ENCODE measurements around the gene OLA1.

Gene OLA1

DNA sequence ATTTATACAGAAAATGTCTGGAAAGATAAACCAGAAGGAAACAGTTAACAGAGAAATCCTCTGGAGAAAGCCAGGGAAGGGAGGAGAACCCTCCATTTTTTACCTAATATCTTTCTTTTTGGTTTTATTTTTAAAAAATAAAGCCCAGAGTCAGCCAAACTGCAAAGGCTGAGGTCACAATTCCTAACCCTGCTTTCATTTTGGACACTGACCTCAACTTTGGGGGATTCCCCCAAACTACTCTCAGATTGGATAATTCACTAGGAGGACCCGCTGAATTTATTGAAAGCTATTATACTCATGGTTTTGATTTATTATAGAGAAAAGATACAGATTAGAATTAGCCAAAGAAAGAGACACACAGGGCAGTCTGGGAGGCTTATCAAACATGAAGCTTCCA, 189.9 kb downstream of the OLA1 start:
- DNase-seq, result no peak

DNA sequence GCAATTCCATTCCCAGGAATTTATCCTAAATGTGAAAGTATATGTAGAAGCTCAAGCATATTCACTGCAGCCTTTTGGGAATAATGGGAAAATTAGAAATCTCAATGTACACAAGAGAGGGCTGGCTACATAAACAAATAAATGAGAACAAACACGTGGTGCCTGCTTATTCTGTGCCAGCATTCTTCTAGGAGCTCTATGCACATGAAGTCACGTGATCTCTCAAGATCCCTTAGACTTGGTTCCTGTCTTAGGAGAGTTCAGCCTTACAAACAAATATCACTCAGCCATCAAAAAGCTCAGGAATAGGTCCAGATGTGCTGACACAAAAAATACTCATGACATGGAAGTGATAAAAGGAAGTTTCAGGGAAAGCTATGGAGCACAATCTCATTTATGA, 190.3 kb downstream of the OLA1 start:
- DNase-seq, result no peak

DNA sequence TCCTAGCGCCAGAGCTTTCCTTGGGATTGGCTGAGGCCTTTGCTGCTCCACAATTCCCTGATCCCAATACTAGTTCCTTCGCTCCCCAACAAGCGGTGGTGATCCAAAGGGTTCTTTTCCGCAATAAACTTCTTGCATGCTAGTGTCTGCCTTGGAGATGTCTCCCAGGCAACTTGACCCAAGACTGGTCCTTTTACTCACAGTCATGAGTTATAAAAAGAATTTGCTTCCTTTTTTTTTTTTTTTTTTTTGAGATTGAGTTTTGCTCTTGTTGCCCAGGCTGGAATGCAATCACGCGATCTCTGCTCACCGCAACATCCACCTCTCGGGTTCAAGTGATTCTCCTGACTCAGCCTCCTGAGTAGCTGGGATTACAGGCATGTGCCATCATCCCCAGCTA, 193.4 kb downstream of the OLA1 start:
- DNase-seq, result no peak

- DNase-seq, result no peak
Measured at GRCh38 chr2:174053355-174054151, 194.8 kb downstream of the OLA1 start.

- no peak for DNase-seq
Measured at GRCh38 chr2:174052584-174052976, 195.8 kb downstream of the OLA1 start.

- no peak for DNase-seq
Measured at GRCh38 chr2:174051741-174052583, 196.4 kb downstream of the OLA1 start.

- no peak for DNase-seq
Measured at GRCh38 chr2:174051068-174051467, 197.3 kb downstream of the OLA1 start.

- DNase-seq, result no peak
Measured at GRCh38 chr2:174049895-174050294, 198.4 kb downstream of the OLA1 start.

DNA sequence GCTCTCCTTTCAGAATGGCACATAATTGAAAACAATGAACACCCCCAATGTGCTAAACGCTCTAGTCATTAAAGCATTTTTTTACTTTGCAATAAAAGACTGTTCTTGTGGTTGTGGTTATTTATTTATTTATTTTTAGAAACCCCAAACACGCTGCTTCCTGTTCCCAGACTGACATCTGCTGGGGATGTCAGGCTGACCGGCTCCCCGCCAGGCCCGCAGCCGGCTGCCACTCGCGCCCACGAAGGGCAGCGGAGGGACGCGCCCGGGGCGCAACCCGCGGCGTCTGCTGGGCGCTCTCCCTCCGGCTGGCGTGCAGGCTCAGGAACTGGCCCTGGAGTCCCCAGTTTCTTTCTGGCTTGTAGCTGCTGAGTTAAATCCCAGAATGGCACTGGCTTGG, 200.1 kb downstream of the OLA1 start:
- no peak for DNase-seq

GRCh38 chr2:174047746-174048145, 200.6 kb downstream of the OLA1 start:
- DNase-seq, result no peak

GRCh38 chr2:174046172-174046571, 202.2 kb downstream of the OLA1 start:
- DNase-seq, result no peak

DNA sequence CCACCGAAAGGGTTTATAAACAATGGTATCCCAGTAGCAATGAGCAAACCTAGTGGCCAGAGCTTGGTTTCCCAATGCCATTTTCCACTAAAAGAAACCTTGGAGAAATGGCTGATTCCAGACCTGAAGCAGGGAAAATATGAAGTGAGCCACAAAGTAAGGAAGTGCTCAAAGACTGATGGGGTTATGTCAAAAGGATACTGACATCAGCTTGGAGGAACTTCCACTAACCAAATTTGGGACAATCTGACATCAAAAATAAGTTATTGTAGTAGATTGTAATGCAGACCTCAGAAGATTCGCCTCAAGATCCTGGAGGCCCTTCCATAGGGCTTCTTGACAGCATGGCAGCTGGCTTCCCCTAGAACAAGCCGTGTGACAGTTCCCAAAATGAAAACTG, 203.8 kb downstream of the OLA1 start:
- DNase-seq, result no peak

DNA sequence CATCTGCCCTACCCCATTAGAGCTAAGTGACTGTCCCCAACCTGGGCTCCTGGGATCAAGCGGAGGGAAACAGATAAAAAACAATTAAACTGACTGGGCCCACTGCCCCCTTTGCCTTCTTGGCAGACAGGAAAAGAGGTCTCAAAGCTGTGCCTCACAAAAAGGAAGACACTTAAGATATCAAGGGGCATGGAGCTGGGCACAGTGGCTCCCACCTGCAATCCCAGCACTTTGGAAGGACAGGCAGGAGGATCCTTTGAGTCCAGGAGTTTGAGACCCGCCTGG, 208.0 kb downstream of the OLA1 start:
- no peak for DNase-seq

GRCh38 chr2:174039551-174040416, 208.5 kb downstream of the OLA1 start:
- peak; percentile 83 for DNase-seq

- no peak for DNase-seq
Measured at GRCh38 chr2:174038462-174038861, 209.9 kb downstream of the OLA1 start.

DNA sequence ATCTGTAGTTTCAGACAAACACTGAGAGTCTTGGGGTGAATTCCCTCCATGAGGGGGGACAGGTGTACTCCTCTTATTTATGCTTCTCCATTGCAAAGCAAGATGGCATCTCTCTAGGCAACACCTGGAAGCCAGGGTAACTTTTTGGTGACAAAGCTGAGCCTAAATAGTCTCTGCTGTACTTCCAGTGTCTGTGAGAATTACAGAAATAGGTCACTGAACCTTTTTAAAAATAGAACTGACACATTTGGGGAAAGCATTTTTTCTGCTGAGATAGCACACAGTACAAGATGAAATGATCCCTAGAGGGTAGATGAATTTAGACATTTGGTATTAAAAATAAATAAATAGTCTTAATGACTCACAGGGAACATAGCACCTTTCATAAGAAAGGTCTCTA, 211.5 kb downstream of the OLA1 start:
- DNase-seq, result no peak

- DNase-seq, result no peak
Measured at GRCh38 chr2:174035981-174036742, 212.2 kb downstream of the OLA1 start.

GRCh38 chr2:174035117-174035635, 213.2 kb downstream of the OLA1 start:
- no peak for DNase-seq

DNA sequence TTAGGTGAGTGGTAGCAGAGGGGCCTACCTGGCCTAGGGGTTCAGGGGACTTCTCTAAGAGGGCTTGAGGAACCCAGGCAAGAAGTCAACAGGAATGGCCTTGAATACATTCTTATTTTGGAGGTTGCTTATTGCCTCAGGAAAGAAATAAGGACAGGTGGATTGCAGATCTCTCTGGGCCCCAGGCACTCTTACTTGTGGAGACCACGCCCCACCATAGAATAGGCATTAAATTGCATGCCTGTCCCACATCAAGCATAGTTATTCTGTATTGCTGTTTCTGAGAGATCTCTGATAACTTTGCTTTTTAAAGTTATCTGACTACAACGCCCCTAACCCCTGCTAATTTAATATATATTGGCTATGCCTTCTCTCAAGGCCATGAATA, 215.2 kb downstream of the OLA1 start:
- DNase-seq, result no peak

DNA sequence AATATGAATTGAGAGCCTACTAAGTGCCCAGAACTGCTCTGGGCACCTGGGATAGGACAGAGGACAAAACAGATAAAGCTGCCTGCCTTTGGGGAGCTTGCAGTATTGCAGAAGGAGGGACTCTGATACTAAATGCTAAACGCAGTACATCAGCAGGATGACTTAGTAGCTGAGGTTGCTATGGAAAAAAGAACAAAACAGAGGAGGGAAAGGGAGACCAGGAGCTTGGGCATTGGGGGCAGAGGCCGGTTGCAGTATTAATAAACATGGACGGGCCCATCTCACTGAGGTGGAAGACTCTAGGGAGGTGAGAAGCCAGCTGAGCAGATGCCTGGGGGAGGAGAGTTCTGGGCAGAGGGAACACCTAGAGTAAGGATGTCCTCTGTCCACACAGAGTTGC, 217.1 kb downstream of the OLA1 start:
- DNase-seq, result no peak

DNA sequence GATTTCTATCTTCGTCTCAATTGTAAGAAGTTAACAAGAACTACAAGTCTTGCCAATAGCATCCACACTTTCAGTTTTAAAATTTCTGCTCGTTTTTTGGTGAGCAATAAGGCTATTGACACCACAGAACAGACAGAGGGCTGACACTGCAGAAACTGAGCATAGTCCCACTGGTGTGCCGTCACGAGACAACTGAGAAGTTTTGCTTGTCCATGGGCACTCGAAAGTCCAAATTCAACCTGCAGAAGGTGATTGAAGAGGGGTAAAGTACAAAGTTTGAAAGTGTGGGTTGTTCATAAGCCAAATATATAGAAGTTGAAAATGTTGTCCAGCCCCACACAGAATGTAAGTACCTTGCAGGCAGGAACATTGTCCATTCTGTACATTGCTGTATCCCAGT, 219.4 kb downstream of the OLA1 start:
- DNase-seq, result no peak

- DNase-seq, result no peak
Measured at GRCh38 chr2:174027956-174028355, 220.4 kb downstream of the OLA1 start.

Measured in activated CD8-positive, alpha-beta memory T cell treated with anti-CD3 and anti-CD28 coated beads, Interleukin-2, amount 50 U/mL, for 4 hours (primary cell).